ENCODE data around the gene IFT80. TPM values are rescaled to one million over a fixed set of nuclear protein-coding genes. Genes with fewer than 3 reads are reported as not detected.

Gene IFT80
- total RNA-seq, 1 experiment from 2014 or later, result 59.4 TPM

GRCh38 chr3:160210799-160211221 lies 188.2 kb downstream of the IFT80 start:
- peak in 1 of 2 experiments; percentile 49 for DNase-seq
- no peaks in the 10 kb centered on the region for H4K20me1 ChIP-seq (ENCODE audit: insufficient read depth)
- peaks cover 5% of the 10 kb centered on the region; the same call in 1 of the 2 replicates for H3K9me2 ChIP-seq (ENCODE audit: insufficient read depth)
- no peaks in the 10 kb centered on the region for H3K4me1 ChIP-seq (replicated peaks; ENCODE audit: insufficient read depth)
- intact Hi-C loops (cut with micrococcal nuclease; ENCODE audit: unreplicated experiment), result no loop called here
- no peaks in the 10 kb centered on the region for H3K36me3 ChIP-seq (ENCODE audit: low read depth)
- H3K27ac ChIP-seq, result no peak overlapping the region
- POLR2A ChIA-PET (ENCODE audit: unreplicated experiment), result no interaction called here
- H3K4me3 ChIP-seq, result no peak overlapping the region
- TF ChIP-seq EZH2 (IDR thresholded peaks at IDR 0.05; ENCODE audit: low read depth) (no peak), CTCF (conservative IDR thresholded peaks at IDR 0.05) (peak; percentile 50; the same call in 1 of the 2 replicates)
- no peak overlapping the region for H2AFZ ChIP-seq
- BruUV-seq (replicated peaks), result no TSS peak
- no peaks in the 10 kb centered on the region for H3K79me2 ChIP-seq (ENCODE audit: low read depth)
- H3K9me3 ChIP-seq (ENCODE audit: insufficient read depth, low read depth), result no peaks in the 10 kb centered on the region
- no peaks in the 10 kb centered on the region for H3K27me3 ChIP-seq (ENCODE audit: insufficient read depth, low read depth)
- no peak overlapping the region for H3K4me2 ChIP-seq
- no peaks in the 10 kb centered on the region for H3F3A ChIP-seq (ENCODE audit: insufficient read depth, low read depth)
- CTCF ChIA-PET, result no interaction called here

GRCh38 chr3:160210341-160210740 lies 188.7 kb downstream of the IFT80 start:
- TF ChIP-seq CTCF (conservative IDR thresholded peaks at IDR 0.05), result no peak
- TF ChIP-seq EZH2 (IDR thresholded peaks at IDR 0.05; ENCODE audit: low read depth), result no peak
- POLR2A ChIA-PET (ENCODE audit: unreplicated experiment), result no interaction called here
- H3K9me3 ChIP-seq (ENCODE audit: insufficient read depth, low read depth), result no peaks in the 10 kb centered on the region
- no peaks in the 10 kb centered on the region for H3F3A ChIP-seq (ENCODE audit: insufficient read depth, low read depth)
- BruUV-seq (replicated peaks), result no TSS peak
- CTCF ChIA-PET, result no interaction called here
- no peak overlapping the region for H2AFZ ChIP-seq
- H3K4me3 ChIP-seq, result no peak overlapping the region
- no peak overlapping the region for H3K27ac ChIP-seq
- no peak for DNase-seq
- H3K9me2 ChIP-seq (ENCODE audit: insufficient read depth), result peaks cover 5% of the 10 kb centered on the region; the same call in 1 of the 2 replicates
- no peaks in the 10 kb centered on the region for H3K79me2 ChIP-seq (ENCODE audit: low read depth)
- no peaks in the 10 kb centered on the region for H3K36me3 ChIP-seq (ENCODE audit: low read depth)
- no peaks in the 10 kb centered on the region for H3K27me3 ChIP-seq (ENCODE audit: insufficient read depth, low read depth)
- H4K20me1 ChIP-seq (ENCODE audit: insufficient read depth), result no peaks in the 10 kb centered on the region
- intact Hi-C loops (cut with micrococcal nuclease; ENCODE audit: unreplicated experiment), result no loop called here
- no peak overlapping the region for H3K4me2 ChIP-seq
- no peaks in the 10 kb centered on the region for H3K4me1 ChIP-seq (replicated peaks; ENCODE audit: insufficient read depth)

Small RNAs within 50 kb of the gene (microRNA-seq; reads per million reads assigned to microRNA genes)
- gene MIR15B (ENCODE audit: borderline number of aligned reads, borderline replicate concordance) (5,110 reads per million, percentile 88 among the genes with 10 or more reads in this experiment), gene MIR16-2 (ENCODE audit: borderline number of aligned reads, borderline replicate concordance) (1,035 reads per million, percentile 76 among the genes with 10 or more reads in this experiment)

Other genes starting within 250 kb of the IFT80 start
- not detected in 2 replicates for gene C3orf80, start 173.8 kb downstream of the IFT80 start, total RNA-seq (2021)
- gene SMC4, start 425 bp upstream of the IFT80 start, total RNA-seq (2021), result 138 and 181 TPM in 2 replicates
- gene TRIM59, start 50.6 kb upstream of the IFT80 start, total RNA-seq (2021), result 14.4 and 23.3 TPM in 2 replicates
- gene KPNA4, start 166.3 kb upstream of the IFT80 start, total RNA-seq (2021), result 49.2 and 61.0 TPM in 2 replicates

Data from PC-9 (cell line).